HG03139 (cell line): ENCODE measurements around the gene PSTK.

Experiments
- ATAC-seq: cut with Tn5 transposase; IDR thresholded peaks from one replicate; pipeline ENCODE4 v1.9.1; 2021; ENCODE audit not compliant: unreplicated experiment

PSTK gene

GRCh38 chr10:123018531-123018930 lies 38.3 kb downstream of the PSTK start:
- no peak for ATAC-seq

- ATAC-seq: no peak
Observed at GRCh38 chr10:123019264-123019663, 39.1 kb downstream of the PSTK start.

GRCh38 chr10:123019941-123020703 lies 39.9 kb downstream of the PSTK start:
- no peak for ATAC-seq

GRCh38 chr10:123021517-123021916 lies 41.3 kb downstream of the PSTK start:
- ATAC-seq: no peak

GRCh38 chr10:123024540-123024939 lies 44.3 kb downstream of the PSTK start:
- no peak for ATAC-seq

- no peak for ATAC-seq
Observed at GRCh38 chr10:123026302-123026701, 46.1 kb downstream of the PSTK start.

GRCh38 chr10:123027861-123028260 lies 47.7 kb downstream of the PSTK start:
- ATAC-seq: no peak

- no peak for ATAC-seq
Observed at GRCh38 chr10:123031124-123031523, 50.9 kb downstream of the PSTK start.

GRCh38 chr10:123034332-123034731 lies 54.1 kb downstream of the PSTK start:
- no peak for ATAC-seq

GRCh38 chr10:123035467-123036086 lies 55.4 kb downstream of the PSTK start:
- no peak for ATAC-seq

GRCh38 chr10:123038782-123039631 lies 58.8 kb downstream of the PSTK start:
- no peak for ATAC-seq

GRCh38 chr10:123039632-123039930 lies 59.4 kb downstream of the PSTK start:
- ATAC-seq: no peak
